K562 (cell line): ENCODE measurements around the gene SIRT2. TPM values are rescaled to one million over a fixed set of nuclear protein-coding genes. Genes with fewer than 3 reads are reported as not detected.
A peak's percentile ranks its signal among the peaks of the same experiment; 100 is the strongest.

ENCODE experiments used
- BHLHE40 ChIP-seq: IDR thresholded peaks from 2 replicates; pipeline ENCODE4 v1.6.1; 2011; ENCODE audit warnings: low read length, improper control_type of control experiment
- CGGBP1 ChIP-seq: fragments of 250-450 bp; sonication (Bioruptor Pico); IDR thresholded peaks from 2 replicates; pipeline ENCODE4 v1.9.0; 2021; ENCODE audit warnings: mild to moderate bottlenecking
- DLX4 ChIP-seq: fragments of 250-450 bp; sonication (Bioruptor Pico); IDR thresholded peaks from 2 replicates; pipeline ENCODE4 v1.6.1; 2021; ENCODE audit warnings: mild to moderate bottlenecking
- FUS ChIP-seq: fragments of 200-400 bp; formaldehyde crosslinking; optimal IDR thresholded peaks from 2 replicates; pipeline ENCODE3; 2017; ENCODE audit warnings: low read depth, low read length
- GABPA ChIP-seq: fragments of 200-800 bp; sonication (Bioruptor generic); conservative IDR thresholded peaks from 2 replicates; pipeline ENCODE4 v1.6.1; 2016; ENCODE audit warnings: low read depth, missing genetic modification characterization, missing compliant biosample characterization
- GABPB1 ChIP-seq: sonication (generic); formaldehyde crosslinking; IDR thresholded peaks from 2 replicates; pipeline ENCODE4 v1.8.0; 2022; ENCODE audit warnings: mild to moderate bottlenecking, missing genetic modification reagents
- GATA2 ChIP-seq: sonication (generic); formaldehyde crosslinking; IDR thresholded peaks from 2 replicates; pipeline ENCODE4 v1.4.0; 2020; ENCODE audit warnings: mild to moderate bottlenecking, missing genetic modification reagents
- GTF2A2 ChIP-seq: IDR thresholded peaks from 2 replicates; pipeline ENCODE4 v1.6.1; 2016; ENCODE audit warnings: mild to moderate bottlenecking, missing genetic modification characterization, missing compliant biosample characterization
- HDAC2 ChIP-seq: fragments of 450-650 bp; IDR thresholded peaks from 2 replicates; pipeline ENCODE4 v1.6.1; 2016; ENCODE audit warnings: mild to moderate bottlenecking
- HDAC6 ChIP-seq: IDR thresholded peaks from 2 replicates; pipeline ENCODE4 v1.6.1; 2012; ENCODE audit warnings: low read depth, mild to moderate bottlenecking, control low read depth, inconsistent platforms, low read length, moderate library complexity
- IRF1 ChIP-seq: sonication (generic); formaldehyde crosslinking; IDR thresholded peaks from 2 replicates; pipeline ENCODE4 v1.8.0; 2022; ENCODE audit warnings: missing genetic modification reagents, mild to moderate bottlenecking, borderline replicate concordance
- L3MBTL2 ChIP-seq: fragments of 450-650 bp; IDR thresholded peaks from 2 replicates; pipeline ENCODE4 v1.6.1; 2016; ENCODE audit warnings: mild to moderate bottlenecking, moderate library complexity
- OTX1 ChIP-seq: fragments of 450-650 bp; formaldehyde crosslinking; IDR thresholded peaks from 2 replicates; pipeline ENCODE4 v1.4.0; 2022; ENCODE audit warnings: mild to moderate bottlenecking
- POLR2B ChIP-seq: fragments of 450-650 bp; IDR thresholded peaks from 2 replicates; pipeline ENCODE4 v1.6.1; 2018; ENCODE audit warnings: low read depth; ENCODE audit not compliant: partially characterized antibody
- POLR2H ChIP-seq: IDR thresholded peaks from 2 replicates; pipeline ENCODE4 v1.6.1; 2016; ENCODE audit warnings: missing genetic modification characterization, low read depth, mild to moderate bottlenecking, control low read depth, missing compliant biosample characterization, moderate library complexity
- PREB ChIP-seq: sonication (generic); formaldehyde crosslinking; IDR thresholded peaks from 2 replicates; pipeline ENCODE4 v1.8.1; 2023; ENCODE audit warnings: mild to moderate bottlenecking, missing genetic modification reagents
- RBM34 ChIP-seq: fragments of 200-400 bp; formaldehyde crosslinking; IDR thresholded peaks from 2 replicates; pipeline ENCODE4 v1.6.1; 2018; ENCODE audit warnings: low read length, borderline replicate concordance; ENCODE audit not compliant: insufficient read depth
- RFX7 ChIP-seq: fragments of 250-450 bp; sonication (Bioruptor Pico); IDR thresholded peaks from 2 replicates; pipeline ENCODE4 v1.5.1; 2021; ENCODE audit warnings: mild to moderate bottlenecking
- SREBF1 ChIP-seq: fragments of 150-350 bp; IDR thresholded peaks from 2 replicates; pipeline ENCODE4 v1.6.1; 2014; ENCODE audit warnings: antibody characterized with exemption, low read depth, low read length, borderline replicate concordance
- TEAD2 ChIP-seq: fragments of 450-650 bp; IDR thresholded peaks from 2 replicates; pipeline ENCODE4 v1.6.1; 2016; ENCODE audit warnings: missing genetic modification characterization, control low read depth, missing compliant biosample characterization
- TFAM ChIP-seq: fragments of 250-450 bp; sonication (Bioruptor Pico); conservative IDR thresholded peaks from 2 replicates; pipeline ENCODE4 v1.5.0; 2021; ENCODE audit warnings: mild to moderate bottlenecking, moderate library complexity
- ZMIZ1 ChIP-seq, 2 experiments: fragments of 150-350 bp in 1 of 2; IDR thresholded peaks; 2 replicates each; pipeline ENCODE4 v1.6.1; 2012 to 2016; ENCODE audit warnings: low read depth in 2 of 2, low read length in 2 of 2, mild to moderate bottlenecking in 1 of 2, moderate library complexity in 1 of 2
- polyA plus RNA-seq, 8 experiments: library from polyadenylated mRNA; depleted of rRNA in 4 of 8; stranded (reverse) in 5 of 8; unstranded in 3 of 8; fragments of >200 nt; fragmentation: Nextera tagmentation in 2 of 8; fragmentation: Illumina TruSeq in 1 of 8; extraction: Ambion mirVana in 2 of 8; extraction: Trizol in 1 of 8; gene quantifications; 2 replicates each; pipeline versions ENCODE4 v1.2.1 to v1.2.3, GENCODE V29; 2011 to 2014; ENCODE audit warnings: inconsistent platforms in 1 of 8, missing spikeins in 1 of 8
- total RNA-seq, 7 experiments: library from RNA; depleted of rRNA in 6 of 7; stranded (reverse); fragments of >200 nt in 6 of 7; fragmentation: Illumina TruSeq in 2 of 7; extraction: Trizol in 2 of 7; gene quantifications; 2 replicates each; pipeline versions ENCODE4 v1.2.1 to v1.2.3, GENCODE V29; 2011 to 2021; ENCODE audit warnings: low replicate concordance in 1 of 7

SIRT2 gene
- total and polyA plus RNA-seq, 9 of the 15 experiments (the other 6 are each of a cell fraction or from before 2014, with no cell fraction given), result 2.3 to 35.2 (median 22.9) TPM

GRCh38 chr19:38849860-38850435 is 49.5 kb downstream of the SIRT2 start, which contains the start of gene HNRNPL (continued):
- TF ChIP-seq GATA2 (CRISPR knock-in tag) (no peak), HDAC6 (no peak), BHLHE40 (peak; percentile 23; the same call in 1 of the 2 replicates), TFAM (CRISPR knock-in tag) (no peak), GABPB1 (peak; percentile 74; the same call in 1 of the 2 replicates), CGGBP1 (CRISPR knock-in tag) (peak; percentile 12; the same call in 1 of the 2 replicates), POLR2B (peak; percentile 58), SREBF1 (peak; percentile 56; the same call in 1 of the 2 replicates), L3MBTL2 (no peak), DLX4 (no peak), ZMIZ1 (IDR thresholded peaks at IDR 0.05; ENCODE audit: low read depth in 2 of 2, low read length in 2 of 2) (no peak; a peak in 1 of 4 replicates), GABPA (tag) (no peak), GTF2A2 (tag) (0 out of 2 replicates have a peak, but pooled peaks have one; percentile 28), RBM34 (no peak), HDAC2 (no peak), TEAD2 (tag) (no peak), FUS (peak; percentile 37), OTX1 (0 out of 2 replicates have a peak, but pooled peaks have one; percentile 43), RFX7 (CRISPR knock-in tag) (no peak), PREB (CRISPR knock-in tag) (no peak), IRF1 (CRISPR knock-in tag) (no peak), POLR2H (peak; percentile 65; the same call in 1 of the 2 replicates)
